ENCODE results near the gene OR13J1.
"Not testable (repeated sequence)": the region's sequence is repeated elsewhere in the genome, so short reads cannot be mapped to it uniquely, and the experiment has no call there.

Gene OR13J1

DNA sequence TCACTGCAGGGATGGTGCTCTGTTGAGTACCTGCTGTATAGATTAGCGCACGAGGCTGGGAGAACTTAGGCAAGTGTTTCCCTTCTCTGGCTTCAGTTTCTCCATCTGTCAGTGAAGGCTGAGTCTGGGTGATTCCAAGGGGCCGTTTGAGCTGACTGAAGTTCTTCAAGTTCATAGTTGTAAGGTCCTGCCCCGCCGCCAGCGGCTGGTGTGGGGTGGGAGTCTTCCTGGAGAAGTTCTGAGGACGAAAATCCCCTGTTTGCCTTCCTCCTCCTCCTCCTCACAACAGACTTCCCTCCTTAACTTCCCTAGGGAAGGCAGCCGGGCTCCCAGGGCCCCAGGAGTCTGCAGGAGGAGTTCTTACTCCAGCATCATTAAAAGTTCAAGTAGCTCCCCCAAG lies 34.1 kb upstream of the OR13J1 start:
- no peak for DNase-seq

DNA sequence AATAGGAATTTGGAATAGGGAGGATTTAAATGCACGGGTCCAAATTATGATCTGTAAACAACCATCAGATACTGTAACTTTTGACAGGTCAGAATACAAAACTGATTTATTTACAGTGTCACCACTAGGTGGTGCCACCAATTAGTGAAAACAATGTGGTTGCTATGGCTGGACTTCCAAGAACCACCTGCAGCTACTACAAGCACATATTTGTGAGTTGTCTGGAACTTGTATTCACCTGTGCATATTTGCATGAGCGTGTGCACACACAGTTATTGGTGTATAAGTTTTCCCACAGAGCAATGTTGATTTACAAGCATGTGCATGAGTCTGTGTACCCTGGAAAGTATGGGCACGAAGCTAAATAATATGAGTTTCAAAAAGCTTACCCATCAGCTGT lies 32.8 kb upstream of the OR13J1 start:
- DNase-seq, result no peak

DNA sequence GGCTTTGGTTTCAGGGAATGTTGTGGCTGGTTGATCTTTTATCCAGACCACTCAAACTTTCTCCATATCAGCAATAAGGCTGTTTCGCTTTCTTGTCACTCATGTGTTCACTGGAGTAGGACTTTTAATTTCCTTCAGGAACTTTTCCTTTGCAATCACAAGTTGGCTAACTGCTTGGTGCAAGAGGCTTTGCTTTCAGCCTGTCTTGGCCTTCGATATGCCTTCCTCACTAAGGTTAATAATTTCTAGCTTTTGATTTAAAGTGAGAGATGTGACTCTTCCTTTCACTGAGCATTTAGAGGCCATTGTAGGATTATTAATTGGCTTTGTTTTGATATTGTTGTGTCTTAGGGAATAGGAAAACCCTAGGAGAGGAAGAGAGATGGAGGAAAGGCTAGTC lies 28.8 kb upstream of the OR13J1 start:
- DNase-seq, result no peak

DNA sequence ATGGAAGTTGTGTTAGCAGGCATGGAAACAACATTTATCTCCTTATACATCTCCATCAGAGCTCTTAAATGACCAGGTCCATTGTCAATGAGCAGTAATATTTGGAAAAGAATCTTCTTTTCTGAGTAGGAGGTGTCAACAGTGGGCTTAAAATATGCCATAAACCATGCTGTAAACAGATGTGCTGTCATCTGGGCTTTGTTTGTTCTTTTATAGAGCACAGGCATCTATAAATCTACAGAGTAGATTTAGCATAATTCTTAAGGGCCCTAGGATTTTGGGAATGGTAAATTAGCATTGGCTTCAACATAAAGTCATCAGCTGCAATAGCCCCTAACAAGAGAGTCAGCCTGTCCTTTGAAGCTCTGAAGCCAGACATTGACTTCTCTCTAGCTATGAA lies 28.1 kb upstream of the OR13J1 start:
- DNase-seq, result no peak

DNA sequence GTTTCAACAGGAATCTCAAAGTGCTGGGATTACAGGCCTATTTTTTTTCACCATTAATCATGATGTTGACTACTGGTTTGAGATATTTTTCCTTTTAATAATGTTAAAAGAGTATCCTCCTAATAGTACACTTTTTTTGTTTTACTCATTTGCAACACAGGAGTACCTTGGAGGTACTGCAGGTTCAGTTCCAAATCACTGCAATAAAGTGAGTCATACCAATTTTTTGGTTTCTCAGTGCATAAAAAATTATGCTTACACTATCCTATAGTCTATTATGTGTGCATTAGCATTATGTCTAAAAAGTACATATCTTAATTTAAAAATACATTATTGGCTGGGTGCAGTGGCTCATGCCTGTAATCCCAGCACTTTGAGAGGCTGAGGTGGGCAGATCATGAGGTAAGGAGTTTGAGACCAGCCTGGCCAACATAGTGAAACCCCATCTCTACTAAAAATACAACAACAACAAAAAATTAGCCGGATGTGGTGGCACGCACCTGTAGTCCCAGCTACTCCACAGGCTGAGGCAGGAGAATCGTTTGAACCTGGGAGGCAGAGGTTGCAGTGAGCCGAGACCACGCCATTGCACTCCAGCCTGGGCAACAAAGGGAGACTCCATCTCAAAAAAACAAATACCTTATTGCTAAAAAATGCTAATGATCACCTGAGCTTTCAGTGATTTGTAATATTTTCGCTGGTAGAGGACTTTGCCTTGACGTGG lies 27.3 kb upstream of the OR13J1 start:
- DNase-seq, result not testable (repeated sequence)

DNA sequence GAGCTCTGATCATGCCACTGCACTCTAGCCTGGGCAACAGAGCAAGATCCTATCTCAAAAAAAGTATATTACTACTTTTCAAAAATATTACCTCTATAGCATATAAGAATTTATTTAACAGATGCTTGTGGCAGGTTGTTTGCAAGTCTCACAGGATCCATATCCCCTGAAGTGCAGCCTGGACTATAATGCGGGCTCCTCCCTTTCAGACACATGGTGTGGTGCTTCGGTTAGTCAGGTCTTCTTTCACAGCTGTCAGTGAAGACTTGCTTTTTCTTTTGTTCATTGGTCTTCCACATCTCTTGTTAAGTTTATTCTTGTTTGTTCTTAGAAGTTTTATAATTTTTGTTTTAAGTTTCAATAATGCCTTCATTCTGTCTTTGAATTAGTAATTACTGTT lies 26.4 kb upstream of the OR13J1 start:
- no peak for DNase-seq

DNA sequence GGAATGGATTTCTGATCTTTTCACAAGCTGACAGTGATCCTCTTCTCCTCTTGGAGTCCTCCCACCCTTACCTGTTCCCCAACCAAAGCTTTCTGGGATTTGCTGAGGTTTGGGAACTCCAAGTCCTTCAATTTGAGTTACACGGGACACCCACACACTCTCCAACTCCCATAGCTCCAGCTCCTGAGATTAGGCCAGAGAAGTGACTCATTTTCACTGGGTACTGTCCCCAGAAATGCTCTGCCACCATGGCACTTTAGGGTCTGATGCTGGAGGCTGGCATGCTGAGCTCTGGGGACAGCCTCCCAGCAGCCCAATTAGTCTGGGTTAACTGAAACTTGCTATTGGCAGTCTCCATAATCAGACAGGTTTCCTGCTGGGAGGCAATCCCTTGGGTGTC lies 21.9 kb upstream of the OR13J1 start:
- no peak for DNase-seq

DNA sequence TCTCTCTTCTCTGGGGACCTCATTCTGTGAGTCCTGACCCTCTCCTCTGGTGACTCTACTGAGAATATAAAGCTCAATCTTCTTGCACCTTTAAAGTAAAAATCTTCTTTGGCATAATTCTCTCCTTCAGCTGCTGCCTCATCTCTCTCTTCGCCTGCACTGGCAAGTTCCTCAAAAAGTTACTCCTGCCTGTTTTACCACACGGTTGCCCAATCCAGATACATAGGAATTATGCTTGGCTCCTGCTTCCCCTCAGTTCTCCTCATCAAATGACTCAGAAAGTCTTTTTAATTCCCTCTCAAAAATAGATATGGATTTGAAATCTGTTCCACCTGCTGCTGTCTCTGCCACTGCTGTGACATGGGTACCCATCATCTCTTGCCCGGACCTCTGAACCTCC lies 21.4 kb upstream of the OR13J1 start:
- no peak for DNase-seq

DNA sequence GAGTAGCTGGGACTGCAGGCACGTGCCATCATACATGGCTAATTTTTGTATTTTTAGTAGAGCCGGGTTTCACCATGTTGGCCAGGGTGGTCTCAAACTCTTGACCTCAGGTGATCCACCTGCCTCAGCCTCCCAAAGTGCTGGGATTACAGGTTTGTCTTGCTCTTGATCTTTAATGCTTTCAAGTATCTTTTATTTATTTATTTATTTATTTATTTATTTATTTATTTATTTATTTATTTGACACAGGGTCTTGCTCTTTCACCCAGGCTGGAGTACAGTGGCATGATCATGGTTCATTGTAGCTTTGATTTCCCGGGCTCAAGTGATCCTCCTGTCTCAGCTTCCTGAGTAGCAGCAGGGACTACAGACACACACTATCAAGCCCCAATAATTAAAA lies 14.7 kb upstream of the OR13J1 start:
- not testable (repeated sequence) for DNase-seq

DNA sequence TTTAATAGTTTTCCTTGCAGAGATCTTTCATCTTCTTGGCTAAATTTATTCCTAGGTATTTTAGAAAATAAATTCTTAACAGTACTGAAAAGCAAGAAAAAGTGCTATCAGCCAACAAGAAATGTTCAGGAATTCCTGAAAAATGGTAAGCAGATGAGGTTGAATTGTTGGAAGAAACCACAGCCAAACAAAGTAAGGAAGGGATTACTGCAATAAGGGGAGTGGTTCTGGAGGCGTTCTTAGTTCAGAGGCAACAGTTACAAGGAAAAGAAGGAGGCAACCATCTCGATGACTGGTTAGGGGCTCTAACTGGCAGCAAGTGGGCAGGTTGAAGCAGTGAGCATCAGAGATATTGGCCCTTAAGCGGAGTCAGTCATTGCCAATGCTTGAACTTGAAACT lies 12.8 kb upstream of the OR13J1 start:
- DNase-seq, result no peak

DNA sequence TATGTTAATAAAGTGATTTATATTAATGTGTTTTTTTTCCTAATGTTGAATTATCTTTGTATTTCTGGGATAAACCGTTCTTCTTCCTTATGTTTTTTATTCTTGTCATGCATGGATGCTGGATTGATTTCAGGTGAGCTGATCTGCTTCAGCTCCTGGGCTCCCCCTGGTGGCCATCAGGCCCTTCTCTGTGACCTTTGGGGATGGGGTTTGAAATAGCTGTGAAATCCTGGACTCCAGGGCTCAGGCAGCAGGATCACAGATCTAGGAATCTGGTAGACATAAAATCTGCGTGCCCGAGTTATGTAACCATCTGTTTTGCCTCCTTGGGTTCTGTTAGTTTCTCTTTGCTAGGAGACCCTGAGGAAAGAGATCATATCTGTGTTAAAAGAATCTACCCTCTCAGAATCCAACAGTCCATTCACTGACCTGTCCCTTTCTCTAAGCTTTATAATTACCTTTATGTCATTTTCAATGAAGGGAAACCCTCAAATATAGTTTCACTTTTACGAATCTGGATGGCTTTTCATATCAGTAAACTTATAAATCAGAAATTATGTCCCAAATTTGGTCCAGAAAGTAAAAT lies 12.2 kb upstream of the OR13J1 start:
- peak; percentile 81 for DNase-seq

DNA sequence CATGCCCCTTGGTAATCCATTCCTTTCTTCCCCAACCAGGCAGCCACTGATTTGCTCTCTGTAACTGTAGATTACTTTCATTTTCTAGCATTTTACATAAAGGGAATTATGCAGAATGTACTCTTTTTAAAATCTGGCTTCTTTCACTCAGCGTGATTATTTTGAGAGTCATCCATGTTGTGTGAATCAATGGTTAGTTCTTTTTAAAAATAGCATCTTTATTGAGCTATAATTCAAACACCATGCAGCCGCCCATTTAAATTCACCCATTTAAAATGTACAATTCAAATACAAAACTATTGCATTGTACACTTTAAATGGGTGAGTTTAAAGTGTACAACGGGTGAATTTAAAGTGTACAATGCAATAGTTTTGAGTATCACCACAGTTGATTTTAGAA lies 2.3 kb upstream of the OR13J1 start:
- no peak for DNase-seq

DNA sequence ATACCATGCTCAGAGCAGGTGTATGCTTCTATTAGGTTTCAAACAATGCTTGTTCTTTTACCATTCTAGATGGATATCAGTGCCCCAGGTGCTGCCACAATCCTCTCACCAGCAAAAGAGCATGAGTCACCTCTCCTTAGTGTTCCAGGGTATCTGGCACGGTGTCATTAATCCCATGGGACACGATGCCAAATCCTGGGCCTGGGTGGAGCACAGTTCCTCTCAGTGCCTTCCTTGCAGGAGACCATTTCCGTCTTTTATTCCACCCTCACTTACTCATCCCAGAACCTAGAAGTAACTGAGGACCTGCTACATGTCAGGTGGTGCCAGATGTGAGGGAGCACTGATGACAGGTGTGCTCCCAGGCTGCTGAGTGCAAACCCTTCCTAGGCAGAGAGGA lies 1.3 kb upstream of the OR13J1 start:
- DNase-seq, result no peak

DNA sequence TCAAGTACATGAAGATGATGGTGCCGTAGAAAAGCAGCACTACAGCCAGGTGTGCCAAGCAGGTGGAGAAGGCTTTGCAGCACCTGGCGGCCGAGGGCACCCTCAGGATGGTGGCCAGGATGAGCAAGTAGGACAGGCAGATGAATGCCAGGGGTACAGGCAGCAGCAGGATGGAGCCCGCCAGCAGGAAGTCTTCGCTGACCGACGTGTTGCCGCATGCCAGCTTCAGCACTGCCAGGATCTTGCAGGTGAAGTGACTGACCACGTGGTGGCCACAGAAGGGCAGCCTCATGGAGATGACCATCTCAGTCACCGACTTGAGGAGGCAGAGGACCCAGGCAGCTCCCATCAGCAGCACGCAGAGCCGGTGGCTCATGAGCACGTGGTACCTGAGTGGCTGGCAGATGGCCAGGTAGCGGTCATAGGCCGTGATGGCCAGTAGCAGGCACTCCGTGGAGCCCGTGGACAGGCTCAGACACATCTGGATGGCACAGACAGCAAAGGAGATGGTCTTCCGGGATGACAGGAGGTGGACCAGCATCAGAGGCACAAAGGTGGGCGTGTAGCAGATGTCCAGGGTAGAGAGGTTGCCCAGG lies 482 bp downstream of the OR13J1 start:
- no peak for DNase-seq

DNA sequence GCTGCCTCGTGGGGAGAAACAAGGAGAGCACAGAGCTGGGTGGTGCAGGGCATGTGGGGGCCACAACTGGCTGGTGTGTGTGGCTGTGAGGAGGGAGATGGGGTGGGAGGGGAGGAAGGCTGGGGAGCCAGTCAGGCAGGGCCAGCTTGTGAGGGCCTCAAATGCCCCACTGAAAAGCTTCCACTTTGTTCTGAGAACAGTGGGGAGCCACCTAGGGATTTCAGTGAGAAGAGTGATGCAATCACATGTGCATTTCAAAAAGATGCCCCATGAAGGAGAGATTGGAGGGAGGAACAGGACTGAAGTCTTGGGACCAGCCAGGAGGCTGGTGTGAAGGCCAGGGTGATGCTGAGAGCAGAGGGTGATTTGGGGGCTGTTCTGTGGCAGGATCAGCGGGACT lies 1.3 kb downstream of the OR13J1 start:
- no peak for DNase-seq

DNA sequence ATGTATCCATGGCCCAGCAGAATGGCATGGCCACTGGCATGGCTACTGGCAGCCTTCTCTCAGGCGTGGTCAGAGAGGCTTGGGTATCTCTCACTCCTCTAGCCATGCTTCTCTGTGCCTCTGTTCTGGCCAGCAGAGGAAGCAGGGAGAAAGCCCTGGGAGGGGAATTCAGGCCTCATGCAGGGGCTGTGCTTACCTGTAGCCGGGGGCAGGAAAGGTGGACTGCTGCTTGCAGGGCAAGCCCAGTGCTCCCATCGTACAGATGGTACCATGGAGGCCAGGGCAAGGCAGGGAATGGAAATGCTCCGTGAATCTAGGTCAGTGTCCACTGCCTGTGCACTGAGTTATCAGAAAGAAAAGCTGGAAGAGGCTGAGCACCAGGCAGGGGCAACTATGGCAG lies 2.7 kb downstream of the OR13J1 start:
- no peak for DNase-seq

DNA sequence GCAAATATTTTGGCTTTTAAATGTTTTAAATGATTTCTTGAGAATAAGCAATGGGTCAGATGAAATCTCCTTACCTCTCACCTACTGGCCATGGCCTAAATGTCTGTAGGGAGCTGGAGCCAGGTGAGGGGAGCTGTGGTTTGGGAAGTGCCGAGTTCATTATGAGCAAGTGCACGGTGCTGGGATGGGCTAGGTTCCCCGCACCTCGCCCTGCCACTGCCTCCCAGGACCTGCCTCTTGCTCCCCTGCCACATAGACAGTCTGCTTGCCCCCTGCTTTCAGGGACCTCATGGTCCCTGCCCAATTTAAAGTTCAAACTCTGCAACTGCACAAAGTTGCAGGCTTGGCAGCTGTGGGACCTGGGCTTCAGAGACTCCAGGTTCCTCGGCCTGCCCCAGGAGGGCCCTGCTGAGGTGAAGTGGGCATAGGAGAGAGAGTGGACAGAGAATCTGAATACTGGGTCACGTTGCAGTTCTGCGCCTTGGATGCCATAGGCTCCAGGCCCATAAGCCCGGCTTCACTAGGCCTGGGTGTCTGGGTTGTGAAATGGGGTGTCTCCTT lies 5.4 kb downstream of the OR13J1 start:
- DNase-seq, result no peak

DNA sequence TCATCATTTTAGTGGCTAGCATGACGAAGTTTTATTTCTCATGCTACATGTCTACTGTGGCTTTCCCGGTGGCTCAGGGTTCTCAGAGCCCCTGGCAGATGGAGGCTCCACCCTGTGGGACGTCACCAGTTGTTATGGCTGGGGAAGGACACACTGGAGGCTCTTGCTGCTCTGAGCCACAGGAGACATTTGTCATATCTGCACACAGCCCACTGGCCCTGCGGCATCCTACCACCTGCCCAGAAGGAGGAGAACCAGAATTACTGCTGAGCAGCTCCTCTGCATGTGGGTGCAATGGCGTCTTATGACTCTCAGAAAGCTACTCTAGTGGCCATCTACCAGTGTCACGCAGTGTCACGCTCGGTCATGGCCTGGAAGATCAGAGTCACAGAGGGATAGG lies 6.6 kb downstream of the OR13J1 start:
- no peak for DNase-seq

DNA sequence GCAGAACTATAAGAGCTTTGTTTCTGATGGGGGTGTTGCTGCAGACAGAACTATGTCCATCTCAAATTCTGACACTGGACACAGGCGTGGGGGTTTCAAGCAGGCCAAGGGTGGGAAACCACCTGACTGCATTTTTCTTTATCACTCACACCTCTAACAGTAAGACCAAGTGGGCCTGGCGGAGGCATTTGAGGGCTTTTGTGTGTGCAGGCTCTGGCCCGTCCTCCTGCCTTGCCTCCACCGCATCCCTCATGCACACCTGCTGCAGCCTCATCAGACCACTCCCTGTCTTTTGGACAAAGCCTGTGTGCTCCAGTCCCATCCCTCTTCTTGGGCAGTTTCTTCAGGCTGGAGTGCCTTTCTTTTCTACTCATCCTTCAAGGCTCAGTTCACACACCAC lies 7.9 kb downstream of the OR13J1 start:
- DNase-seq, result no peak

DNA sequence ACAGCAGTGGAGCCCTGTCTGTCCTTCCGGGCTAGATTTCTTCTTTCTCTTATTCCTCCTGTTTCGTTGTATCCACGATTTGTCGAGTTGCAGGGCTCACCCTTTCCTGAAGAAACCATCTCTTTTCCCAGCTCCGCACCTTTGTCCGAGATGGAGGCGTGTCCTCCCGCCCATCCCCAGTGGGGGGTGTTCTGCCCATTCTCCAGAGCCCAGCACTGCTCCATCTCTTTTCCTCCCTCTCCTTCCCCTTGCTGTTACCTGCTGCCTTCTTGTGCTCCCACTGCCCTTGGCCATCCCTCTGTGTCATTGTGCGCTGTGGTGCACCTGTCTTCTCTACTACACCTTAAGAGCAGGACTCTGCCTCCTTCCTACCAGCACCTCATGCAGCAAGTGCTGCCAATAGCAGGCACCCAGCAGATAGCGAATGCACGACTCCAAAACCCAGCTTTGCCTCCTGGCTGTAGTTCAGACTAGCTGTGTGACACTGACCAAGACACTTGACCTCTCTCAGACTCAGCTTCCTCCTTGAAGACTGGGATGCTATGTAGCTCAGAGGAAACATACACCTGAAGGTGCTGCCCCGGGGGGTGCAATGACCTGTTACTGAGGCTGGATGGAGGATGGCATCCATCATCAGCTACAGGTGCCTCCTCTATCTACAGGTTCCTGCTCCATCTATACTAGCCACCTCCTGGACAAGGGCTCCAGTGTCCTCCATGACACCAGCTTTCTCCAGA lies 8.9 kb downstream of the OR13J1 start:
- no peak for DNase-seq

DNA sequence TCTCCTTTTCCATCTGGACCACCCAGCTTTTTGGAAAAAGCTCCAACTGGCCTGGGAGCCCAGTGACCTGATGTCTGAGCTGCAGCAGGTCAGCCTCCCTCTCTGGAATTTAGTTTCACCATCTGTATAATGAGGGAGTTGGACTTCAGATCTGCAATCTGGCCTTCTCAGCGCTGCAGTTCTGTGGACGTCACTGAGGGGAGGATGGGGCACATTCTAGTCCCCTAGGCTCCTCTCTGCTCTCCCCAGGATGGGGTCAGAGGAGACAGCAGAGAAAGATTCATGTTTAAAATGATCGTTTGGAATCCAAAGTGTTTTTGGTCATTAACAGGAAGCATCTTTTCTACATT lies 10.2 kb downstream of the OR13J1 start:
- no peak for DNase-seq

DNA sequence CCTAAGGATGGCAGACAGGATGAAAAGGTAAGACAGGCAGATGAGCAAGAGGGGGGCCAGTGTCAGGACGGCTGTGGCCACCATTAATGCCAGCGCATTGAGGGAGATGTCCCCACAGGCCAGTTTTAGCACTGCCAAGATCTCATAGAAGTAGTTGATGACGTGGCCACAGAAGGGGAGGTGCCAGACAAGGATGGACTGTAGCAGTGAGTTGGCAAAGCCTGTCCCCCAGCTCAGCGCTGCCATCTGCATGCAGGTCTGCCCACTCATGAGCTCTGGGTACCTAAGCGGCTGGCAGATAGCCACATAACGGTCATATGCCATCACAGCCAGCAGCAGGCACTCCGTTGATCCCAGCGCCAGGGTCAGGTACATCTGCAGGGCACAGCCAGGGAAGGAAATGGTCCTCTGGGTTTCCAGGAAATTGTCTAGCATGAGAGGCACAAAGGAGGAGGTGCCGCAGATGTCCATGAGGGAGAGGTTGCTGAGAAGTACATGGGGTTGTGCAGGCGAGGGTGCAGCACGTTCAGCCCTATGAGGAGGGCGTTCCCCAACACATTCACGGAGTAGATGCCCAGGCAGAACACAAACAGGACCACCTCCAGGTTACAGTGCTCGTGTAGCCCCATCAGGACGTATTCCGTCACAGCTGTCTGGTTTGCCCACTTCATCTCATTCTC lies 10.8 kb downstream of the OR13J1 start:
- no peak for DNase-seq

DNA sequence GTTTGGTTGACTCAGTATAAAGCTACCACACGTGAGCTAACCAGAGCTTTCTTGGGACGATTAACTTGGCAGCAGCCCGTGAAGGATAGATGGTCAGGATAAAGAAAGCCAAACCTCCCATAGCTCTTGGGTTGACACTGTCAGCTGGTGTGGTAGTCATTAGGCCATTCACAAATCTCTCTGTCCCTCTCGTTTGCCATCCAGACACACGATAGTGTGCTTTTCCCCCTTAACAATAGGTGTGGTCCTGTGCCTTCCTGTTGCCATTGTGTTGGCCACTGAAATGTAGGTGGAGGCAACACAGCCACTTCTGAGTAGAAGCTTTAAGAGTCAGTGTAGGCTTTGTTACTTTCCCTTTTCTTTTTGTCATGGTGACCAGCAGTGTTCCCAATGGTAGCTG lies 11.7 kb downstream of the OR13J1 start:
- DNase-seq, result no peak

All from activated T-cell treated with anti-CD3 and anti-CD28 coated beads, Interleukin-2, amount 50 U/mL, for 1 hour (primary cell).